Tibial artery (tissue), 4 donors: ENCODE results near the gene SIRPG.
"Not testable (repeated sequence)": the region's sequence is repeated elsewhere in the genome, so short reads cannot be mapped to it uniquely, and the experiment has no call there.

ENCODE experiments used
- DNase-seq, 2 donors: peaks; one replicate each; pipeline ENCODE4 v3.0.0-alpha.2; 2019
- H3K27ac ChIP-seq, 2 donors: fragments of 200-600 bp; sonication (generic) in 1 of 2; 1 replicate in 1 of 2; 2 replicates in 1 of 2; pipeline ENCODE4 v1.5.1; 2018 to 2019; ENCODE audit warnings: mild to moderate bottlenecking in 1 of 2
- H3K27me3 ChIP-seq, 2 donors: fragments of 200-600 bp; sonication (generic) in 1 of 2; one replicate each; pipeline versions ENCODE4 v1.5.1 to v1.6.0; 2016 to 2019
- H3K36me3 ChIP-seq, 3 donors: fragments of 200-600 bp; sonication (generic) in 2 of 3; one replicate each; pipeline ENCODE4 v1.5.1; 2016 to 2019; ENCODE audit warnings: mild to moderate bottlenecking in 2 of 3
- H3K4me1 ChIP-seq, 4 donors: fragments of 200-600 bp; sonication (generic) in 2 of 4; 1 replicate in 3 of 4; 2 replicates in 1 of 4; pipeline ENCODE4 v1.5.1; 2016 to 2019
- H3K4me3 ChIP-seq, 2 donors: fragments of 200-600 bp; sonication (generic) in 1 of 2; 1 replicate in 1 of 2; 2 replicates in 1 of 2; pipeline ENCODE4 v1.5.1; 2018 to 2019; ENCODE audit warnings: mild to moderate bottlenecking in 2 of 2
- H3K9me3 ChIP-seq, 3 donors: fragments of 200-600 bp; sonication (generic) in 1 of 3; one replicate each; pipeline ENCODE4 v1.5.1; 2016 to 2019
- CTCF ChIP-seq, 2 experiments: fragments of 200-600 bp in 1 of 2; fragments of 450-650 bp in 1 of 2; IDR thresholded peaks; one replicate each; pipeline ENCODE4 v1.5.1; 2017 to 2019; ENCODE audit warnings: antibody characterized with exemption in 2 of 2, mild to moderate bottlenecking in 1 of 2, moderate library complexity in 1 of 2
- intact Hi-C: fragments of 100-400 bp; cut with DNase I; formaldehyde crosslinking; loops from one replicate; pipeline ENCODE4 v1.15.0; 2023; ENCODE audit warnings: low total_unique reads

Gene SIRPG

GRCh38 chr20:1616858-1617434 lies 40.6 kb downstream of the SIRPG start:
- no peak overlapping the region for H3K27ac ChIP-seq
- H3K36me3 ChIP-seq: no peaks in the 10 kb centered on the region
- no peak overlapping the region for H3K4me3 ChIP-seq
- intact Hi-C loops: no loop called here
- no peaks in the 10 kb centered on the region for H3K27me3 ChIP-seq
- peaks cover 0 to 7% (median 2%) of the 10 kb centered on the region in 3 donors for H3K9me3 ChIP-seq
- no peak for DNase-seq
- no peak for TF ChIP-seq CTCF (IDR thresholded peaks at IDR 0.05)
- no peaks in the 10 kb centered on the region for H3K4me1 ChIP-seq

GRCh38 chr20:1610404-1610803 lies 47.2 kb downstream of the SIRPG start:
- DNase-seq, H3K36me3 ChIP-seq, H3K4me3 ChIP-seq, intact Hi-C loops, H3K9me3 ChIP-seq, H3K27ac ChIP-seq, H3K4me1 ChIP-seq, H3K27me3 ChIP-seq: not testable (repeated sequence)

- H3K4me3 ChIP-seq, DNase-seq, H3K27ac ChIP-seq, intact Hi-C loops, H3K36me3 ChIP-seq, H3K9me3 ChIP-seq, H3K27me3 ChIP-seq, H3K4me1 ChIP-seq: not testable (repeated sequence)
These were observed 48.8 kb downstream of the SIRPG start for GRCh38 chr20:1608678-1609347.

GRCh38 chr20:1600736-1601135 lies 56.8 kb downstream of the SIRPG start:
- DNase-seq: no peak
- Histone ChIP-seq H3K36me3 (no peaks in the 10 kb centered on the region), H3K27ac (no peak overlapping the region), H3K4me3 (no peak overlapping the region), H3K9me3 (no peaks in the 10 kb centered on the region), H3K27me3 (no peaks in the 10 kb centered on the region), H3K4me1 (no peaks in the 10 kb centered on the region)
- intact Hi-C loops: no loop called here
- no peak for TF ChIP-seq CTCF (IDR thresholded peaks at IDR 0.05)

- Histone ChIP-seq H3K27me3 (no peaks in the 10 kb centered on the region), H3K4me1 (no peaks in the 10 kb centered on the region), H3K27ac (no peak overlapping the region), H3K4me3 (no peak overlapping the region), H3K36me3 (no peaks in the 10 kb centered on the region), H3K9me3 (no peaks in the 10 kb centered on the region)
- DNase-seq: no peak
- no peak for TF ChIP-seq CTCF (IDR thresholded peaks at IDR 0.05)
- intact Hi-C loops: no loop called here
These were observed 62.2 kb downstream of the SIRPG start for GRCh38 chr20:1595333-1595732.

GRCh38 chr20:1588533-1589460 lies 68.8 kb downstream of the SIRPG start:
- no peak overlapping the region for H3K27ac ChIP-seq
- TF ChIP-seq CTCF (IDR thresholded peaks at IDR 0.05): no peak
- H3K27me3 ChIP-seq: no peaks in the 10 kb centered on the region
- no peaks in the 10 kb centered on the region for H3K4me1 ChIP-seq
- intact Hi-C loops: no loop called here
- H3K36me3 ChIP-seq: no peaks in the 10 kb centered on the region
- no peak overlapping the region for H3K4me3 ChIP-seq
- no peaks in the 10 kb centered on the region for H3K9me3 ChIP-seq
- peak in 1 of 2 donors; percentile 26 for DNase-seq
